NCI-H446 treated with DMSO at 0.1 percent for 48 hours (cell line): ENCODE data around the gene JRKL.

Experiments used
- DNase-seq: peaks from one replicate; lab custom pipeline; 2025; lab: John Stamatoyannopoulos, UW

The JRKL gene

DNA sequence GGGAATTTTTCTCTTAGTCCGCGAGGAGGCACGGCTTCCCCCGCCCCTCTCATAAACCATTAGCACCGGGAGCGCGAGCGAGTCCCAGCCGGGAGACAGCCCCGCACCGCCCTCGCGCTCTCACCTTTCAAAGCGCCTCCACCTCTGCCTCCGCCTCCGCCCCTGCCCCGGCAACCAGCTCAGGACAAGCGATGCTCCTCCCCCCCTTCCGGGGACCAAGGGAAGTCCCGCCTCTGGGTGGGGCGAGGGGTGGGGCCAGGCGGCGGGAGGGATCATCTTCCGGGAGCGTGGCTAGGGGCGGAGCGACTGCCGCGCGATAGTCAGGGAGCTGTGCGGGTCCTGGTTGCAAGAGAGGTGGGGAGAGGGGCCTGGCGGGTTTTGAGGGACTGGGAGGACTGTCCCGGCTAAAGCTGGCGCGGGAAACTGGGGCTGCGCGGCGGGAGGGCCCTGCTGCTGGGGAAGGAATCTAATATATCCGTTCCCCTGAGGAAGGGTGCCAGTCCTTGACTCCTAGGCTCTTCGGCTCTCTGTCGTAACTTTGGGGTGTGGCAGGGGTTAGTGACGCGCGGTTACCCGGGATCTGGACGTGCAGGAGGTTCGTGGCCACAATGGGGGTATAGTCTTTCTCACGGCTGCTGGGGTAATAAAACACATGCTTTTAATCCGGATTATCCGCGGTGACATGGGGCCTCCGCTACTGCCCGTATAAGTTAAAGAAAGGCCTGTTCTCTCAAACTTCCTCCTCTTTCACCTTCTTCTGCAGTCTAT, at the start of gene JRKL, which contains the start of gene CCDC82:
Gene JRKL (plus strand): TSS at position 294 of the 768 bp plus-strand sequence. CDS start 637 bp downstream, outside the sequence.
Gene CCDC82 (minus strand): TSS at position 193 of the 768 bp plus-strand sequence. CDS start 5,165 bp downstream, outside the sequence.
- DNase-seq = peak; percentile 89

DNA sequence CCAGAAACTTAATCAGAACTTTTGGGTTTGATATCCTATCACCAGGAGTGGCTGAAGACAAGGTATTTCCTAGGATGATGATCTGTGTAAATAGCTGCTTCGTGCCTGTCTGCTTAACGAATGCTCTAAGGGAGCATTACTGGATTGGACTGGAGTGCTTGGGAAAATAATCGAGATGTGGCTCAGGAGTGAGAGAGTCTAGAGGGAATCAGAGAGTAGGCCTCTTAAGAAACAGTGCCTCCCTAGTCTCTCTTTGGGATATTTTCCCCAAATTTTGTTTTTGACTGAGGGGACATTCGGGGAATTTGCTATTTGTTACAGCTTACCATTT, 49.3 kb upstream of the JRKL start:
- DNase-seq = no peak

DNA sequence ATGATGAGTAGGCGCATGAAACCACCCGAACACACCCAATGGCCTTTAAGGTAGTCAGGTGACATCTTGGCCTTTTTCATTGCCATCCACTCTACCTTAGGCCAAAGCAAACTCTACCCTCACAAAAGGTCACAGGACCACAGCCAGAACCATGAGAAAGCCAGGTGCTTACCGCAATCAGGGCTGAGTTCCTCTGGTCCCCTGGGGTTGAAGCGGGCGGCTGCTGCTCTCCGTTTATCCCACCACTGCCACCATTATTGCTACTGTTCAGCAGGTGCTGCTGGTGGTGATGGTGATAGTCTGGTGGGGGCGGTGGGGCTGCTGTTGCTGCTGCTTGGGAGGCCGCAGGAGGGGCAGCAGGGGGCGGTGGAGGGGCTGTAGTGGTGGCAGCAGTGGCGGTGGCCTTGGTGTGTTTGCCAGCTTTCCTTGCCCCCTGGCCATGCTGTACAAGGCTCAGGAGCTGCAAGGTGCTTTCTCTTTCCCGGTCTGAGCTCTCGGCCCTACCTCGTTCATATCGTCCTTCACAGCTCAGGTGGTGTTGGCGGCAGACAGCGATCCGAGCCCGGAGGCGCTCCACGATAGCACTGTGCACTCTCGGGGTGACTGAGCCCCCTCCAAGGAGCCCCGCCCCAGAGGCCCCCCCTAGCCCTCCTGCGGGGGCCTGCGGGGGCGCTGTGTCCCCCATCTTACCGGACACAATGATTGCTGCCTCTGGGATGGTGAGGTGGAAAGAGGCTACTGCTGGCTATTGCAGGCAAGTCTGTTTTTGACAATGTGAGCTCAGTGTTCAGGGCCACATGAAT, 48.4 kb upstream of the JRKL start:
- no peak for DNase-seq

DNA sequence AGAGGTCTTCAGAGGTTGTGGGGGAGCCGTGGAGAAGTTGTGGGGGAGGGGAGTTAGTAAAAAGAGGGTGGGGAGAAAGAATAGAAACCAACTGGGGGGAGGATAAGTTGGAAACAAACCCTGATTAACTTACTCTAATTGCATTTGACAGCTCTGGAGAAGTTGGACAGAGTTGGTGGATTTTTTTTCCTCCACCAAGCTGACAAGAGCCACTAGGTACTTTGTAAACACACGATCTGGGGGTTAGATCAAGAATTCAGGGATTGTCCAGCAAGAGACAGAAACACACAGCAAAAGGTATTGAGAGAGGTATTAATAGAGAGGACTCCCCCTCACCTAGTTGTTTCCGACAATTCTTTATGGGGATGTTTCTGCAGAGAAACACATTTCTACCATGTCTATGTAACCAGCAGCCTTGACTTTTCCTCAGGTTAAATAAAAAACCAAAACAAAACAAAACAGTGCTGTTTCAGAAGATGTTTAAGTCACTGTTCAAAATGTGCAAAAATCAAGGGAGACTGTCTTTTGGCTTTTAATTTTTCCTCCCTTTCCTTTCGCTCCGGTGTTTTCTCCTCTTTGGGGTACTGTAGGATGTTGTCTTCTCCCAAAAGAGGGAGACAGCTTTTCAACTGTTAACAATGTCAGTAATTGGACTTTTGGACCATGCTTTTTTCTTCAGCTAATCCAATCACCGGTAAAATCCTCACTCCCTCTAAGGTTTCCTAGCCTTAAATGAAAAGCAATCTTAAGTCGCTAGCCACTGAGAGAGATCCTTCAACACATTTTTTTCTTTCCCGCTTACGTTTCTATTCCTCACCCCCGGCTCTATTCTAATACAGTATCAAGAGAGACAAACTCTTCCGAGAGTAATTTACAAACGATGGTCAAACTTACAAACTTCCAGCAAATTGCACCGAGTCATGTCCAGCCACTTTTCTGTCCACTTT, 47.5 kb upstream of the JRKL start:
- no peak for DNase-seq

DNA sequence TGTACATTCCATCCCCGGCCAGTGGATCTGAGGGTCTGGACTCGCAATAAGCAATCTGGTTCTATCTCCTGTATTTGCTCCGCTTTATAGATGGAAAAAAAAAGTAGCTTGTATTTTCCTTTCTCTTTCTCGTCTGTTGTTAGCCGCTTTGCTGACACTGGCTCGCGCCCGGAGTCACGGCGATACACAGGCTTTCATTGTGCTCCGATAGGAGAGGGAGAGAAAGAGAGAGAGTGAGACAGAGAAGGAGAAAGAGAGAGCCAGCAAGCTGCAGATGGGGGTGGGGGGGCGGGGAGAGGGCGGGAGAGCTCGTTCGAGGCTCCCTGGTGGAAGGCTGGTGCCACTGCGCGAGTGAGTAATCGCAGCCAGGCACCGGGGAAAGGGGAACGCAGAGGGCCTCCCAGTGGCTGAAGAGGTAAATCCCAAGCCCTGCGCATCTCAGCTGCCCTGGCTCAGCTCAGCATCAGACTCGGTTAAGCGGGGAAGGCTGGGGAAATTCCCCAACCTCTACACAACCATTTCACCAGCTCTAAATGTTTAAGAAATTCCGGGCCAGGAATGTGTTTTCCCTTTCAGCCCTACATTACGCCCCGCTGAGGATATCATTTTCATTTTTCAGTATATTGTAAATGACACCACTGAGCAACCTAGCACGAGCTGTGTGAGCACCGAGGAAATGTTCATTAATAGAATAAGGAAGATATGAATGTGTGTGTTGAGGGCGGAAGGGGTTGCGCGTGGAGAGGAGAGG, 46.7 kb upstream of the JRKL start, which contains the start of gene MAML2:
Gene MAML2 (minus strand): TSS at position 235 of the 751 bp plus-strand sequence. CDS start 1,300 bp downstream, outside the sequence.
- DNase-seq = peak; percentile 87

DNA sequence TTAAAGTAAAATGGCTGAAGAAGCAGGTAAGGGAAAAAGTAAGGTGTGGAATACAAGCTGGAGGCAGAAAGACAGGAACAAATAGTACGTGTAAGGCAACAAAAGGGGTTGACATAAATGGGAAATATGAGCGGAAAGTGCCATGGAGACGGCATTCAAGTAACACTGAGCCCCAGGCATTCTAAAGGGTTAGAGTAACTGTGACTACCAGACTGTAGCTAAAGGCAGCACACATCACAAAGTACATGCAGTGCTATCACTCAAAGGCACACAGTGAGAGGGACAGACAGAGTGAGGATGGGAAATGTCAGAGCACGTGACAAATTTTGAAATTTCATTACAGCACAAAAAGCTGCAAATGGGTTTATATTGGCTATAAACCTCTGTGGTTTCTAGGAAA, 33.0 kb upstream of the JRKL start:
- DNase-seq = no peak

DNA sequence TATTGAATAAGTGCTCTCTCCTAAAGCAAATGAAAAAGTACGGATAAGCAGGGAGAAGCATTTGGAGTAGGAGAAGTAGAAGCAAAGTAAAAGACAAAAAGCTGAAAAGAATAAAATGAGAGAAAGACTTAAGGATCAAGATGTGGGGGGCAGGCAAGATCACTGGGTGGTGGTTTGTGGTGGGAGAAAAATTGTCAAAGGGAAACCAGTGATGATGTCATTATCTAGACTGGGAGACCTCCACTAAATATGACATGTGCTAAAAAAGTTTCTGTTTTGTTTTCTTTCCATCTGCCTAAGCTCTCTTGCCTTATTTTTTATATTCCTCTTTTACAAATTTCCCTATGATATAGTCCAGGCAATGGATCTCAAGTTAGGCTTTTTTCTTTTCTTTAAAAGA, 32.0 kb upstream of the JRKL start:
- no peak for DNase-seq

DNA sequence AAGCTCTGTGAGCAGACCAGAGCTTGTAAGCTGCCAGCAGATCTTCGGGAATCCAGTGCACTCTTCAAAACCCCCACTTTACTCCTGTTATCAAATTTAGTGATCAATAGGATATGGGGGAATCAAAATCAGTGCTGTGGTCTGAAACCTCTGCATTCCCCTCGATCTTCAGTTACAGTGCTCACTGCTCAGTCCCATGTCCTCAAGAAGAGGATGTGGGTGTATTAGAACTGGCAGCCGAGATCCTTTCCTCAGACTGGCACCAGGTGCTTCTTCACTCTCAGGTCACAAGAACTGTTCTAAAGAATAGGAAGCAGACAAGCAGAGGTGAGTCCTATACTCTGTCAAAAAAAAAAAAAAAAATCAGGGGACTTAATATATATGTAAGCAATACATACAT, 31.5 kb upstream of the JRKL start:
- no peak for DNase-seq

DNA sequence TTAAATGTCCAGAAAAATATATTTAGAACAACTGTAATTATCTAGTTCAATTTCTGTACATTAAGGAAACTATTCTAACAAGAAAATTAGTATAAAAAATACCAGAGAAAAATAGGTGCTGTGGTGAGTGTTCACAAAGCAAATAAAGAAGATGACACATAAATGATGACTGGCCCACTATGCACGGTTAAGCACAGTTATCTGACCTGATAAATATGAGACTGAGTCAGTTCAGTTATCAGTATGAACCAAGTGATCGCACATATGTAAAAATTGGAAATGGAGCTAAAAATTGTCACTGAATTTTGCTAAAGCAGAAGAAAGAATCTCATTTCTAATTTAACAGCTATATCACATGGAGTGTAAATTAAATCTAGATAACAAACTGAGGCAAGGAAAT, 28.0 kb upstream of the JRKL start:
- DNase-seq = no peak

DNA sequence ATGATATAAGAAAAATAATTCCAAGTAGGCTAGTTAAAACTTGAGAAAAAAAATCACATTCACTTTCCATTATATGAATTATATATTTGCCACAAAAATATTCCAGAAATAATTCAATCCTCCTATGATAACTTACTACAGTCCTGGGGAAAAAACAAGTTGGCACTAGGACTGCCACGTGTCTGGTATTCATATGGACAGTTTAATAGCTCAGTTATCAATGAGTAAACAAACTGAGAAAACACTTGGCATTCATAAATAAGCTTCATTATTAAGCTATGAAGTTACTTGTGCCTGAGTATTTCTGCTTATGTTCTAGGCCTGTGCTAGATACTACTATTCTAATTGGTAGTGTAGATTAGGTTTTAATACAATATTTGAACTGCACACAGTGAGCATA, 24.3 kb upstream of the JRKL start:
- no peak for DNase-seq

DNA sequence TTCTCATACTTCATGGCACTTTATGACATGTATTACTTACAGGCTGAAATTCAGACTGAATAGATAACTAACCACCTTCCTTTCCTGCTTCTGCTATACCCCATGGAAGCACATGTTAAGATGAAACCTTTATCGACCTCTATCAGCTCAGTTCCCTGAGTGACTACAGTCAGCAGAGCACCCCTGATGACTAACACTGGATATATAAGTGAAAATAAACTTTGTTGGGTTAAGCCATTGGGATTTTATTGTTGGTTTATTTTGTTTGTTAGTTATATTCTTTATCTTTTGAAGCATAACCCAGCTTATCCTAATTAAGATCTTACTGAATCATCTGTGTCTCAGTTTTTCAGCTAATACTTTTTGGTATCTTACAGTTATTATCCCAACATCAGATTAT, 23.8 kb upstream of the JRKL start:
- DNase-seq = no peak

DNA sequence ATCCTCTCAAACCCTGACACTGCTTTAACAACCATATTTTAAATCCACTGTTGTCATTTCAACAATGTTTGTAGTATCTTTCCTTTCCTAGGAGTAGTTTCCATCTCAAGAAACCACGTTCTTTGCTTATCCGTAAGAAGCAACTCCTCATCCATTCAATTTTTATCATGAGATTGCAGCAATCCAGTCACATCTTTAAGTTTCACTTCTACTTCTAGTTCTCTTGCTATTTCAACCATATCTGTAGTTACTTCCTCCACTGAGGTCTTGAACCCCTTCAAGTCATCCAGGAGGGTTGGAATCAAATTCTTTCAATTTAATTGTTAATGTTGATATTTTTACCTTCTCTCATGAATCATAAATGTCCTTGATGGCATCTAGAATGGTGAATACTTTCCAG, 22.5 kb upstream of the JRKL start:
- DNase-seq = no peak

DNA sequence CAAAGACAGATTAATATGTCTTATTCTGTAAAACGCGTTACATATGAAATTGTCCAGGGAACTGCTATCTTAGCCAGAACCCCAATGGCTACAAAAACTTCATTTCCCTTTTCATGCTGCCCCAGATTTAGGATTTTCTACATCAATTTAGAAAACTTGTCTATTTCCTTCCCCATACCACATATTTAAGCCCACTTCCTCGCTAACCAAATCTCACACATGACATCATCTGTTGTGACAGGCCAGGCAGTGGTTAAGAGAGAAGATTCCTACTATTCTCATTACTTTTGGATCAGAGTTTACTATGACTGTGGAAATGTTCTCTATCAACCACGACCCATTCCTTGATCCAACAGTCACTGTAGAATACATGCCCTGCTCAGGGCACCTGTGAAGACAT, 16.0 kb upstream of the JRKL start:
- DNase-seq = no peak

DNA sequence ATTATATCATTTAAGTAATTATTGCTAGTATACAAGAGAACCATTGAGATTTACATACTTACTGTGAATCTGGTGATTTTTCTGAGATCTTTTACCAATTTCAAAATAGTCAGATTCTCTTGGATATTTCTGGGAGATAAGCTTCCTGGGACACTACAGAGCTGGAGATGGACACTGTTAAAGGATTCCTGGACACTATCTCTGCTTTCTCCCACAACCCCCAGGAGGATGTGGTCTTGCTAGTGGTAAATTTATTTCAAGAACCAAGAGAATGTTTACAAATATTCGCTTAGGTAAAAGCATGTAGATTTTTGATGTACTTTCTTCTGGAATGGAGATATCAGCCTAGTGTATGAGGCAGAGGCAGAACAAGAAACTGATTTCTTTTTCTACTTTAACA, 13.0 kb upstream of the JRKL start:
- DNase-seq = no peak

DNA sequence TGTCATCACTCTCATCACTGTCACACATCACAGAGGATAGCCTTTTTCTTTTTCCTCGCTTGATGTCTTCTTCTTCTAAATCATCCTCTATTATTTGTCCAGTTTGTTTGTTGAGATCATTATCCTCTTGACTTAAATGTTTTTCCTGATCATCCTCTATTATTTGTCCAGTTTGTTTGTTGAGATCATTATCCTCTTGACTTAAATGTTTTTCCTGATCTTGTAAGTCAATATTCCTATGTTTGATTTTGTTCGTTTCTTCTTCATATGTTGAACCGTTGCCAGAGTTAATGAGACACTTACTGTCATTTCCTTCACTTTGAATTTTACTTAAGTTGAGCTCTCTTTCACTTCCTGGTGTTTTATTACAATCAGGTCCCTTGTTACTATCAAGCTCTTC, 5.7 kb upstream of the JRKL start:
- no peak for DNase-seq

DNA sequence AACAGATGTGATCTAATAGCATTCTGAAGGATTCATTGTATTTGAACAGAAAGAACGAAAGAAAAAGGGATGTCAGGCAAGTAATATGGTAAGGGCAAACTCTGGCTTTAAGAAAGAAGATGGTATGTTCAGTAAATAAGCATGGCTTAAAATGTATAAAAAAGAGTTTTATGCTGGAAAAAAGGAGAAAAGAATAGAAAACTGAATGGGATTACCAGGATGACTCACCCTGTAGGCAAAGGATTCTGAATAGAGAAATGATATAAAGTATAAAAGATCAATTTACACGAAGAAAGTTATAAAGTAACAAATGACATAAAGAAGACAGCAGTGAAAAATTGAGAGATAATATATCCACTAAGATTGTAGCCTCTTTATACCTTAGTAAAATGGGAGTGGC, 4.6 kb upstream of the JRKL start:
- no peak for DNase-seq

DNA sequence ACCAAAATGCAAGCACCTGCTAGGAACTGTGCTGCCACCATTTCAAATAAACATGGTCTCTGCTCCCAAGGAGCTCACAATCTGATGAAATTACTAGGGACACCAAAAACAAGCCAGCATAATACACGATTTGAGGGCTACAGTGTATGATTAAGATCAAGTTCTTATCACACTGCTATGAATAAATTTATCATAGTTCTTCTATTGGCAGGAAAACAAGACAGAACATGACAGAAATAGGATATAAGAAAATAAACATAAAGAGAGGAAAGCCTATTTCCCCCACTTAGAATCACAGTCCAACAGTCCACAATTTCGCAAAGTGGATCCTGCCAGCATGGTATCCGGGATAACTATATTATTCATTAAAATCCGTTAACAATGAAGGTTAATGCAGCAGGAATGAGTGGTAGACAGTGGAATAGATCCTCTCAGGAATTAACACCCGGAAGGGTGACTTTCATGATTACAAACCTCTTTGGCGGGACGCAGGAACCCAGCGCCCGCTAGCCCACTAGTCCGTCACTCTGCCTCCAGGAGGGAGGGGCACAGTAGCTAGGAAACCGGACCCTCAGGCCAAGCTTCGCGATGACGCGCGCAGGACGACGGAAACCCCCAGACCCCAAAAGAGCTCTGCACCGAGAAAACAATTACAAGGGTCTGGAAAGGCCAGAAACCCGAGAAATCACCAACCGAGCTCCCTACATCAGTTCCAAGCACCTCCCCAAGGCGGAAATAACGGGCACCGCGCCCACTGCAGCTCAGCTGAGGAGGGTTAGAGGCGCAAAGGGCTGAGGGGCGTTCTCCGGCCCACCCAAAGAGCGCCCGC, 708 bp upstream of the JRKL start:
- DNase-seq = peak; percentile 68

DNA sequence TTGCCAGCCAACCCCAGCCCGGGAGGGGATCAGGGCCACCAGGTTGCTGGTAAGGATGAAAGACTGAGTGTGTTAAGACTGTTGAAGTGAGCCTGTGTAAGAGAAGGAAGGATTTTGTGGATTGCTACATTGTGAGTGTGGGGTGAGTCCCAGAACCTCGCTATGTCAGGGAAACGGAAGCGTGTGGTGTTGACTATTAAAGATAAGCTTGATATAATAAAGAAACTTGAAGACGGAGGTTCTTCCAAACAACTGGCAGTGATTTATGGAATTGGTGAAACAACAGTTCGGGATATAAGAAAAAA, 627 bp downstream of the JRKL start:
- no peak for DNase-seq

DNA sequence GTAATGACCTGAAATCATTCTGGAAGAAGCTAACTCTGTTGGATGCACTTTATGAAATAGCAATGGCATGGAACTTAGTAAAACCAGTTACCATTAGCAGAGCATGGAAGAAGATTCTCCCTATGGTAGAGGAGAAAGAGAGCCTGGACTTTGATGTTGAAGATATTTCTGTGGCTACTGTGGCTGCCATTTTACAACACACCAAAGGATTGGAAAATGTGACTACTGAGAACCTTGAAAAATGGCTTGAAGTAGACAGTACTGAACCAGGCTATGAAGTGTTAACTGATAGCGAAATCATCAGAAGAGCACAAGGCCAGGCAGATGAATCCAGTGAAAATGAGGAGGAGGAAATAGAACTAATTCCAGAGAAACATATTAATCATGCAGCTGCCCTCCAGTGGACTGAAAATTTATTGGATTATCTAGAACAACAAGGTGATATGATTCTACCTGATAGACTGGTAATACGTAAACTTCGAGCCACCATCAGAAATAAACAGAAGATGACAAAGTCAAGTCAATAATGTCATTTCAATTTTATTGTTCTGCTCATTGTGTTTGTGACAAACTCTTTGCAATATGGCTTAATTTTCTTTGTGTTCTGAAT, 2.0 kb downstream of the JRKL start:
- no peak for DNase-seq

DNA sequence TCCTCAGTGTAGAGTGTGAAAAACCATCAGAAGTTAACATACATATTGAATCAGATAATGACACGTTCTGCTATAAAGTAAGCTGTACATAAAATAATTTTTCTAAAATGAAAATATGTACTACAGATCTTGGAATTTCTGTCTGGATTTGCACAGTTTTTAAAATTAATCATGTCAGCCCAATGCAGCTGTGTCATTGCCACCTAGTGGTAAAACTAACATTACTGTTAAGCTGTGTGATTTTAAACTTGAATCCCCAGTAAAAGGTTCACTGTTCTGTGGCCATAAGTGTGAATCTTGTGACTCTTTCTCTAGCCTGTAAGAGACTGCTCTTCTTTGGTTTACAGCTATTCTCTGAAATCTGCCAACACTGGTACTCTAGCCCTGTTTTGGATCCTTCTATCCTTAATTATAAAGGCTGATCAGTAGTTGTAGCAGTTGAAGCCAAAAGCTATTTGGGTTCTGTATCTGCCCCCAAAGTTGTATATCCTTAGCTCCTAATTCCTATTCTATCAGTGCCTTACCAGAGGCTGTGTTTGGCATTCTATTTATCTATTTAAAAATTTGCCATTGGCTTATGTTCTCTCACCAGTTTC, 4.0 kb downstream of the JRKL start:
- DNase-seq = peak; percentile 62
